NCI-H2107 treated with DMSO at 0.1 percent for 48 hours (cell line): ENCODE results near the gene RGS9BP.
"Not testable (repeated sequence)": the region's sequence is repeated elsewhere in the genome, so short reads cannot be mapped to it uniquely, and the experiment has no call there.

Experiments
- DNase-seq: peaks from one replicate; lab custom pipeline; 2025; ENCODE audit not compliant: unreplicated experiment; lab: John Stamatoyannopoulos, UW

Gene RGS9BP

DNA sequence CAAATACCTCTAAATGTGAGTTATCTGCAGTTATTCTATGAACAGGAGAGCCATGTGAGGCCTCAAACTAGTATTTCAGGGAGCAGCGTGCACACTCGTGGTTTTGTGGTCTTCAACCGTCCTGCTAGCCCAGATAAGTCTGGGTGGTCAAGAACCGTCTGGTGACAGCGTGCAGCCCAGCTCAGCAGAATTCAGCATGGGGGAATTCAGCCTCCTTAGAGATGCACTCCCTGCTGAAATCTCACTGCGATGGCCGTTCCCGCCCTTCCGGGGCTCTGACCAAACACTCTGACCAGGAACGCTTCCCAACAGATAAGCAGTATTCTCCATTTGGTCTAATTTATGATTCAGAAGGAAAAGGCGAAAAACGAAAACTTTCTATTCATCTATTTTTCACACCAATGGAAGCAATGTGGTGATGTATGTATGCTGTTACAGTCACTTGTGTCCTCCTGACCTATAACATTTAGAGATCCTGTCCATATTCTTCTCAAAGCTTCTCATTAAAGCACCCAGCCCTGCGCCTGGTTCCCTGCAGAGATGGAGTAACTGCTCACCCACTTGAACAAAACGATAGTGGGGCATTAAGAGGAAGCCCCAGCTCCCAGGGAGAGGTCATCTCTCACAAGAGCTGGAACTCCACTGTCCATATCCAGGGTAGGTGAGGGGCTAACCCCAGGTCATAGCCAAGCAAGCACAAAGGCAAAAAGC, 3.6 kb upstream of the RGS9BP start:
- no peak for DNase-seq

DNA sequence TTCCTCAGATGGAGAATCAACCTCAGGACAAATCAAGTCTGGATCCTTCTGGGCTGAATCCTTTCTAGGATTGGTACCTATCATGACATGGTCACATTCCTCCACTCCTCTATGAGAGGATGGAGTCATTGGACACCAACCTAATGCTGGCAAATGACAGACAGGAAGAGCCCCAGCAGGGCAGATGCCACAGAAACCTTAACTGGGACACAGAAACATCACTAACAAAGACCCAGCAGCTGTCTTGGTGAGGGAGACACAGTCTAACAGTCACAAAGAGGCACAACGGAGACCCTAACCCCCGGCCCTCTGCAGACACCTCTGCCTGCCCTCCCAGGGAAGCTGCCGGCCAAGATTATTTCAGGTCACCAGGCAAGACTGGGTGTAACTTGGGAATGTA, 2.8 kb upstream of the RGS9BP start:
- no peak for DNase-seq

DNA sequence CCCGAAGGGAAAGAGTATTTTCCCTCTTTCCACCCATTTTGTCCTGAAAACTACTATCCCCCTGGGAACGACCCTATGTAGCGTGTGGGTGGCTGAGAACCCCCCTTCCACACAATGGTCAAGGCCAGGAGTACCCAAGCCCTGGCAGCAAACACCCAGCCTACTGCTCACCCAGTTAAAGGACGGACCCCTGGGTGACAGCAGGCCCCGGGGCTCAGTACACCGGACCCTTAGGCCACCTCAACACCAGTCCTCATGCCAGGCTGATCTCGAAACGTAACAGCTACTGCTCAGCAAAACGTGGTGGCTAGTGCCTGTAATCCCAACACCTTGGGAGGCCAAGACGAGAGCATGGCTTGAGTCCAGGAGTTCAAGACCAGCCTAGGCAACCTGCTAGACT, 2.1 kb upstream of the RGS9BP start:
- DNase-seq = no peak

DNA sequence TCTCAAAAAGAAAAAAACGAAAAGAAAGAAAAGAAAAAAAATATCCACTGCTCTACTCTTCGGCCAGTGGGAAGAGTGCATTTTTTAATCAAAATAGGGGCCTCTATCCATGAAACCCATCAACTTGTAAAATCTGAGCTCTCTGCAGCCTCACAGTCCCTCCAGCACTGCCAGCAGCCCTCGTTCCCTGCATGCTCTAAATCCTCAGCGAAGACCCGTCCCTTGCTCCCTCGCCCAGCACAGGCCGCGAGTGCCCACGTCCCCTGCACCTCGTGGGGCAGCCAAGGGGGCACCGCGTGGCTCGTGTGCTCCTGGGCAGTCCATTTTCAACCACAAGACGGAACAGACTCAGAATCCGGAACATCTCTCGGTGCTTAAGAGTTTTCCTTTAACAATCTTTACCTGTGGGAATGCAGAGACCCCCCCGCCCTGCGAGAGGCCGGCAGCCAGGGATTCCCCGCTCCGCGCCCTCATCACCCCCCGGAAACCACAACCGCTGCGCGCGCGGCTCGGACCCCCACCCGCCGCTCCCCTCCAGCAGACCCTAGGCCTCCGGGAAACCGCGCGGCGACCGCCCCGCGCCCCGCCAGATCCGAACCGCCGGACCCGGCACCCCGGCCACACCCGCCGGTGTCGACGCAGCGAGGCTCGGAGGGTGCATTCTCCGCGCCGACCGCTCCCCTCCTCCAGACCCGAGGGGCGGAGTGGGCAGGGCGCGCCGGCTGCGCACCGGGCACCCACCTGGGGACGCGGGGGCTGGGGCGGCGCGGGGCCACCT, 1.3 kb upstream of the RGS9BP start:
- DNase-seq = no peak

DNA sequence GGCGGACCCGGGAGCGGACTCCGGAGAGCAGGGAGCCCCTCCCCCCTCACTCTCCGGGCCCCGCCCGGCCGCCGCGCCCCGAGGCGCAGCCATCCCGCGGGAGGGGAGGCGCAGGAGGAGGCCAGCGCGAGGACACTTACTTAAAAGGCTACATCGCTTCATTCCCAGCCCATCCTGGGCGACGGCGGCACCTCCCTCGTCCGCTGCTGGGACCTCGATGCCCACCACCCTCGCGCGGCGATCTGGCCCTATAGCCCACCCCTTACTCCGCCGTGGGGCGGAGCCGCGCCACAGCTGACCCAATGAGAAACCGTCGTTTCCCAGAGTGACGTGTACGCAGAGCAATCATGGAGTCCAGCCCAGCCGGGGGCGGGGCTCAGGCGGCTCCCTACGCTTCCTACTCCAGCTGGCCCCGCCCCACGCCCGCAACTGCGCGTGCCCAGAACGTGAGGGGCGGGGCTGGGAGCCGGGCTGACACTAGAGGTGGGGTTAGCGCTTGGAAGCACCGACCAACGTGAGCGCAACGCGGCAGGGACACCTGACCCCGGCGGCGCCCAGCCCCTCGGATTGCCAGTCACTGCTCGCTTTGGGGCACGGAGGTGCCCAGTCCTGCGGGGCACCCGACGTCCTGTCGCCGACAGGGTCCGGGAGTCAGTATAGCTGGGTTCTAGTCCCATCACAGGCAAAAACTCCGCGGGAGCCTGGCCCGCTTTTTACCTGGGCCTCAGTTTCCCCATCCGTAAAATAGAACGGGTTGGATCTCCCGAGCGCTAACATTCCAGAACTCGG, 523 bp upstream of the RGS9BP start, which contains the start of gene ANKRD27:
ANKRD27 (minus strand) TSS at position 250 of the 789 bp plus-strand sequence. CDS start 16,165 bp downstream, outside the sequence.
- peak; percentile 97 for DNase-seq

DNA sequence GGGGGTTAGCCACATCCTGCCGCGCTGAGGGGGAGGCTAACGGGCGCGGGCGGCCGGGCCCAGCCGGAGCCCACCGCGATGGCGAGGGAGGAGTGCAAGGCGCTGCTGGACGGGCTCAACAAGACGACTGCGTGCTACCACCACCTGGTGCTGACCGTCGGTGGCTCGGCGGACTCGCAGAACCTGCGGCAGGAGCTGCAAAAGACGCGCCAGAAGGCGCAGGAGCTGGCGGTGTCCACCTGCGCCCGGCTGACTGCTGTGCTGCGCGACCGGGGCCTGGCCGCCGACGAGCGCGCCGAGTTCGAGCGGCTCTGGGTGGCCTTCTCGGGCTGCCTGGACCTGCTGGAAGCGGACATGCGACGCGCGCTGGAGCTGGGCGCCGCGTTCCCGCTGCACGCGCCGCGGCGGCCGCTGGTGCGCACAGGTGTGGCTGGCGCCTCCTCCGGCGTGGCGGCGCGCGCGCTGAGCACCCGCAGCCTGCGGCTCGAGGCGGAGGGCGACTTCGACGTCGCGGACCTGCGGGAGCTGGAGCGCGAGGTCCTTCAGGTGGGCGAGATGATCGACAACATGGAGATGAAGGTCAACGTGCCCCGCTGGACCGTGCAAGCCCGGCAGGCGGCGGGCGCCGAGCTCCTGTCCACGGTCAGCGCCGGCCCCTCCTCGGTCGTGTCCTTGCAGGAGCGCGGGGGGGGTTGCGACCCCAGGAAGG, 692 bp downstream of the RGS9BP start:
- DNase-seq = no peak

DNA sequence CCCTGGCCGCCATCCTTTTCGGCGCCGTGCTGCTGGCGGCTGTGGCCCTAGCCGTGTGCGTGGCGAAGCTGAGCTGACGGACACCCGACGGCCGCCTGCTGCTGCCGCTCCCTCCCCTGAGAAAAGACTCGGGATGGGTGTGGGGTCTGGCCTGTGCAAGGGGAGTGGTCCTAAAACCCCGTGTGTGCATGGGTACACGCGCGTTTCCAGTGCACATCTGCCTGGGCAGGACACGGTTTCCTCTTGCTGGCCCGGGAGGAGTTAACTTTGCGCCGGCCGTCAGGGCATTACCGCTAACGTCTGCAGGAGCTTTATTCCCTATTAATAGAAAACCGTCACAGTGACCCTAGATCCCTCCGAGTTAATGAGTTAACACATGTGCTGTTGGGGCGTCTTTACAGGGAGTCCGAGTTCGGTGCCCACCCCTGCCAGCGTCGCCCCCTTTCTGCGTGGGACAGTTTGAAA, 1.3 kb downstream of the RGS9BP start:
- DNase-seq = no peak

DNA sequence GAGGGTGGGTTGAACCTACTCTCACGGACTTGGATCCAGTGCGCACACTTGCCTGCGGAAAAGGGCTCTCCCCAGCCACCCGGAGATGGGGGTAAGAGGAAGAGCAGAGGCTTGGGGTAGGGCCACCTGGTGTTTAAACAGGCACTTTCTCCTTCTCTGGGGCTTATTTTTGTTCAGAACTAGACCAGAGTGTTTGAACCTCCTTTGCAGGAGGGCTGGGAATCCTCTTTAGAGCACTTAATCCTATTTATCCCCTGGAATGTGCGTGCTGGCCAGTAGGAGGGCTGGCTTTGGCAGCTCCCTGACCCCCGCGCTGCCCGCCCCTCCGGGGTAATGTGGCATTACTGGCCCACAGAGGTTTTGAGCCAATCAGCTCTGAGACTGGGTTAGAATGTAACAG, 2.0 kb downstream of the RGS9BP start:
- DNase-seq = no peak

DNA sequence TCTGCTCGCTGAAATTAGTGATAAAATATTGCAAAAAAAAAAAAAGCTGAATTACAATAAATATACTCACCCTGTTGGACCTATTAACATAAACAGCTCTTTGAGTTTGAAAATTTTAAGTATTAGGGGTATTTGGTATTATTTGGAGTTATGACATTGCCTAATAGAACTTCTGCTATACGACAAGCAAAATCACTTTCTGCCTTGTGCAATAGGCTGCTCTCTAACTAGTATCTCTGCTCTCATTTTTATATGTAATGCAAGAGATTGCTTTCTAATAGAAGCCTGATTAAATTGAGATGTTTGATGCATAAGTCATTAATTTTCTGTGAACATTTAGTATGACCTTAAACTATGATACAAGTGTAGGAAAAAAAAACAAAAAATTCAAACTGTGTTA, 5.3 kb downstream of the RGS9BP start:
- DNase-seq = no peak

DNA sequence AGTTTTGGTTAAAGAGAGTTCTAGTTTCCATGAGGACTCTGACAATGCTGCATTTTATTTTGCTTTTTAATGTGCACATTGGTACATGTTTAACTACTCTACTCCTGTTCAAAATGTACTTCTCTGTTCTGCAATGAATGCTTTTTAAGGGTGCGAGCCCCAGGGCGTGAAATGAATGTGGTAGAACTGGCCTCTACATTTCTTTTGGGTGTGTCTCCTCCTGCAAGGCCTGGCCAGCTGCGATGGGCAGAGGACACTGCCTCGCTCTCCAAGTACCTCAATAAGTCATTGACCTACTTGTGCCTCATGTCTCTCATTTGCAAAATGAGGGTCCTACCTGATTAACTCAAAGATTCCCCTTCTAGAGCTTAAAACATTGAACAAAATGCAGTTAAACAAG, 6.7 kb downstream of the RGS9BP start:
- DNase-seq = no peak

DNA sequence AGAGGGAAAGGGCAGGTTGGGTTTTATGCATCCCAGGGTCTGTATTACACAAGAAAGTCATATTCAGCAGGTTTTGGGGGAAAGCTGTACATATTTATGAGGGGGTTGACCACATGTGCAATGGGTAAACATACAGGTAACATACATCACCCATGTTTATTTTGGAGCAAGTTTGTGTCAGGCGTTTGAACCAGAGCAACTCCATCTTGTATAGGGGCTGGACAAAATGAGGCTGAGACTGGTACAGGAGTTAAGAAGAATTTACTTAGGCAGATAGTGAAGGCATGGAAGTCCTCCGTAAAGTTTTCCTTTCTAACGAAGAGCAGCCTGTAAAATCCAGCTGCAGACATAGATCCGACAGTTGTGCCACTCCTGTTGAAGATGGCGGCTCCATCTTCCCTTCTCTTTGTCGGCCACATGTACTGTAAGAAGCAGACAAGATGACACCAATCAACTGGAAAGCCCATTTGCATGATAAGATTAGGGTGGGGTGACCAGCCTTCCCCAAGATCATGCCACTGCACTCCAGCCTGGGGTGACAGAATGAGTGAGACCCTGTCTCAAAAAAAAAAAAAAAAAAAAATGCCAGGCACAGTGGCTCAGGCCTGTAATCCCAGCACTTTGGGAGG, 11.3 kb downstream of the RGS9BP start:
- DNase-seq = no peak

DNA sequence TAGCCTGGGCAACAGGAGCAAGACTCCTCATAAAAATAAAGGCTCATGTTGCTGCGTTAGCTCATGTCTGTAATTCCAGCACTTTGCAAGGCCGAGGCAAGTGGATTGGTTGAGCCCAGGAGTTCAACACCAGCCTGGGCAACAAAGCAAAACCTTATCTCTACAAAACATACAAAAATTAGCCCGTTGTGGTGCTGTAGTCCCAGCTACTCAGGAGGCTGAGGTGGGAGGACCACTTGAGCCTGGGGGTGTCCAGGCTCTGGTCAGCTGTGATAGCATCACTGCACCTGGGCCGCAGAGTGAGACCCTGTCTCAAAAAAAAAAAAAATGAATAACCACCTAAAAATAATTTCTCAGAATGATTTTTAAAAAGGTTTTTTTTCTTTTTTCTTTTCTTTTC, 12.0 kb downstream of the RGS9BP start:
- no peak for DNase-seq

DNA sequence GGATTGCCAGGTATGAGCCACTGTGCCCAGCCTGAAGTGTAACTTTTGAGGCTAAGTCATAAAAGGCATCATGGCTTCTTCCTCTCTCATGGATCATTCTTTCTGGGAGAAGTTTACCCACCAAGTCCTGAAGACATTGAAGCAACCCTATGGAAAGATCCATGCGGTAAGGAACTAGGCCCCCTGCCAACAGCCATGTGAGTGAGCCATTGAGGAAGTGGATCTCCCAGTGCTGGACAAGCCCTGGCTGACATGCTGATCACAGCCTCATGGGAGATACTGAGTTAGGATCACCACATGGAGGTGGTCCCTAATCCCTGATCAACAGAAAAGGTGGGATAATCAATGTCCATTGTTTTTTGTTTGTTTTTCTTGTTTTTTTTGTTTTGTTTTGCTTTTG, 12.7 kb downstream of the RGS9BP start:
- DNase-seq = no peak

DNA sequence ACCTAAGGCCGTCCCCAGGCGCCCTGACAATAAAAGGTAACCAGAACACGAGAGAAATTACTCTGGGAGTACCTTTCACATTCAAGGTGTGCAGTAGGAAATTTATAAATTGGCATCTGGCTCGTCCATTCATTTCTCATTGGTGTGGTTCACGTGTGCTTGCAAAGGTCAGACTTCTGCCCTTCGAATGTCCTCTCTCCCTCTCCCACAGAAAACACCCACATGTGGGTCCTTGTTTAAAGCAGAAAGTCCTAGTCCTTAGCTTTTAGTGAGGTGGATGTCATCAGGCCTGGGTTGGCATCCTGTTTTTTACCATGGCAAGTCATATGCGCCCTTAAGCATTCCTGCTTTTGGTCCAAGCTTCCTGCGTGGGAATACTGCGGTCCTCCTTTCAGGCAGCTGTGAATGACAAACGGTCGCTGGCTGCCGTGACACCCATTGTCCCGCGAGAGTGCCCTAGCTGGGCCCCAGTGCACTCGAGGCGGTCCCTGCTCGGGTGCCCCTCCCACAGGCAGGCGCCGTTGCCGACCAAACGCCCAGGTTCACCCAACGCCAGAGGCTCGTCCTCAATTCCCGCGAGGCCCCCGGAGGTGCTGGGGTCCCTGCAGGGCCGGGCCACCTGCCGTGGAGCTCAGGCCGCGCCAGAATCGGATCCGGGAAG, 15.8 kb downstream of the RGS9BP start, which contains the start of gene NUDT19:
NUDT19 (plus strand) TSS at position 531 of the 661 bp plus-strand sequence. CDS start 140 bp downstream, outside the sequence.
- peak; percentile 62 for DNase-seq

DNA sequence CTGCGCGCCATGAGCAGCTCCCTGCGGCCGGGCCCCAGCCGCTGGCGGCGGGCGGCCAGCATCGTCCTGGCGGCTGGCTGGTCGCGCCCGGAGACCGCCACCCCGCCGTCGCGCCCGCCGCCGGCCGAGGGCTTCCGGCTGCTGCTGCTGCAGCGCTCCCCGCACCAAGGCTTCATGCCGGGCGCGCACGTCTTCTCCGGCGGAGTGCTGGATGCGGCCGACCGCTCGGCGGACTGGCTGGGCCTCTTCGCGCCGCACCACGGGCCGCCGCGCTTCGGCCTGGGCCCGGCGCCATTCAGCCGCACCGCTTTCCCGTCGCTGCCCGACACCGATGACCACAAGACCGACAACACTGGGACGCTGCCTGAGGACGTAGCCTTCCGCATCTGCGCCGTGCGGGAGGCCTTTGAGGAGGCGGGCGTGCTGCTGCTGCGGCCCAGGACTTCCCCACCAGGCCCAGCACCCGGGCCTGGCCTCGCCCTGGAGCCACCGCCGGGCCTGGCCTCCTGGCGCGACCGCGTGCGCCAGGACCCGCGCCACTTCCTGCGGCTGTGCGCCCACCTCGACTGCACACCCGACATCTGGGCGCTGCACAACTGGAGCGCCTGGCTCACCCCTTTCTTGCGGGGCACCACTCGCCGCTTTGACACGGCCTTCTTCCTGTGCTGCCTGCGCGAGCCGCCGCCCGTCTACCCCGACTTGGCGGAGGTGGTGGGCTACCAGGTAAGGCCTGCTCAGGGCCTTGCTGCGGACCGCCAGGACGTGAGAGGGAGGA, 16.5 kb downstream of the RGS9BP start:
- DNase-seq = no peak

DNA sequence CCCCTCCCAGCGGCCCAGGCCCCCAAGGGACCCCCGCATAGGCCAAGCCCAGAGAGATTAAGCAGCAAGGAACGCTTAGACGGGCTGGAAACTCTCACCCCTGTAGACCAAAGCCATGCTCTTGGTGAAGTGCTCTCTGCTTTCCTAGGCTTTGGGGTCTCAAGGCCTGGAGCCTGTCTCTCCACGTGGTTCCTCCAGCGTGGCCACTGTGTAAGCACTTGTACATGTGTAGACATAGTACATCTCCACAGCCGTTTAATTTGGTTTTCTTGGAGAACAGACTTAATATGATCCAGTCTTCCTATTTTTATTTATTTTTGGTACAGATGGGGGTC, 17.0 kb downstream of the RGS9BP start:
- DNase-seq = no peak

DNA sequence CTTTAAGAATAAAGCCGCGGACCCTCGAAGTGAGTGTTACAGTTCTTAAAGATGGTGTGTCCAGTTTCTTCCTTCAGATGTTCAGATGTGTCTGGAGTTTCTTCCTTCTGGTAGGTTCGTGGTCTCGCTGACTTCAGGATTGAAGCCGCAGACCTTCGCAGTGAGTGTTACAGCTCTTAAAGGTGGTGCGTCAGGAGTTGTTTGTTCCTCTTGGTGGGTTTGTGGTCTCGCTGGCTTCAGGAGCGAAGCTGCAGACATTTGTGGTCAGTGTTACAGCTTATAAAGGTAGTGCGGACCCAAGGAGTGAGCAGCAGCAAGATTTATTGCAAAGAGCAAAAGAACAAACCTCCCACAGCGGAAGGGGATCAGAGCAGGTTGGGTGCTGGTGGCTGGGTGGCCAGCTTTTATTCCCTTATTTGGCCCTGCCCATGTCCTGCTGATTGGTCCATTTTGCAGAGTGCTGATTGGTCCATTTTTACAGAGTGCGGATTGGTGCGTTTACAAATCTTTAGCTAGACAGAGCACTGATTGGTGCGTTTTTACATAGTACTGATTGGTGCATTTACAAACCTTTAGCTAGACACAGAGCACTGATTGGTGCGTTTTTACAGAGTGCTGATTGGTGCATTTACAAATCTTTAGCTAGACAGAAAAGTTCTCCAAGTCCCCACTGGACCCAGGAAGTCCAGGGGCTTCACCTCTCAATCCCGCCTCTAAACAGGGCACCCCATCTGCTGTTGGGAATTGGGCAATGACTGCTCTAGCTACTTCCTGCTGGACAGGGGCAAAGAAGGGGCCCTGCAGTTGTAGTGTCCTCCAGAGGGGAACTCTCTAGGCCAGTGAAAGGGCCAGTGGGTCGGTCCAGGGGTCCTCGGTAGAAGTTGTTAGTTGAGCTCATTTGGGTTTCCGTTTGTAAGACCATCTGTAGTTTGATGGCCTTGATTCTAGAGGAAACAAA, 17.8 kb downstream of the RGS9BP start:
- DNase-seq = not testable (repeated sequence)

DNA sequence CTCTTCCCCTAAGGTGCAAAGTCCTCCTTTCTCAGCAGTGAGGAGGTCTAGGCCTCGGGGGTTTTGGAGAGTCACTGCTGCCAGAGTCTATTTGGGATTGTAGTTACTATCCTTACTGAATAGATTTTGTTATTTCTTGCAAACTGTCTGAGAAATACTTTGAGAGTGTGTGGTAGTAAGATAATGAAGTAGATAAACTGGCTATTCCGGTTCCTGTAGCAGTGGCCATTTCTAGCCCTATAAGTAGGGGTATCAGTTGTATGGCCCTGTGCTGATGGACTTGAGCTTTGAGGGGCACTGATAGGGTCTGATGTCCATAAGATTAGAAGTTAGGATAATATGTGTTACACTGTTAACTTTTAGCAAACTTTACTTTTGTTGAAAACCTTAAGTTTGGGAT, 18.7 kb downstream of the RGS9BP start:
- DNase-seq = not testable (repeated sequence)
